HG03520 (cell line): Measurements from ENCODE around the gene SPDYE4.

Source experiments
- ATAC-seq: cut with Tn5 transposase; IDR thresholded peaks from one replicate; pipeline ENCODE4 v1.9.1; 2021; ENCODE audit warnings: mild to moderate bottlenecking, moderate library complexity; ENCODE audit not compliant: unreplicated experiment

SPDYE4 gene

DNA sequence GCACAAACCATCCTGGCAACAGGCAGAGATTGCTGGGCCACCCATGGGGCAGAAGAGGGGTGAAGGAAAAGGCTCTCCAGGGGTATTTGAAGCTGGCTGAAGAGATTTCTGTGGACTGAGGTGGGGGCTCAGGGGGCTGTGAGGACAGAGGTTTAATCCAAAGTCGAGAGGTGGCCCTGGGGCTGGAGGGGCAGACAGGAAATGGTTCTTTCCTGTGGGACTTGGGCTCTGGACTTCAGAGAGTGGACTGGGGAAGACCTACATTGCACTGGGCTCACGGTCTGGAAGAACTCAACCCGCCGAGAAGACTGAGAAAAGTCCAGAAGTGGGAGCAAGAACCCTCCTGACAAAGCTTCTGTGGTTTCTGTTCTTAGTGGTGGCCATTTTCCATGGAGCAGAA is 16.6 kb downstream of the SPDYE4 start:
- ATAC-seq, result no peak

GRCh38 chr17:8741366-8741765 is 17.0 kb downstream of the SPDYE4 start:
- no peak for ATAC-seq

GRCh38 chr17:8740486-8740885 is 17.9 kb downstream of the SPDYE4 start:
- ATAC-seq, result no peak

GRCh38 chr17:8739097-8739496 is 19.2 kb downstream of the SPDYE4 start:
- no peak for ATAC-seq

GRCh38 chr17:8736796-8737195 is 21.6 kb downstream of the SPDYE4 start:
- ATAC-seq, result no peak

GRCh38 chr17:8736362-8736761 is 22.0 kb downstream of the SPDYE4 start:
- ATAC-seq, result no peak

- ATAC-seq, result no peak
Observed at GRCh38 chr17:8735336-8735939, 22.9 kb downstream of the SPDYE4 start.

DNA sequence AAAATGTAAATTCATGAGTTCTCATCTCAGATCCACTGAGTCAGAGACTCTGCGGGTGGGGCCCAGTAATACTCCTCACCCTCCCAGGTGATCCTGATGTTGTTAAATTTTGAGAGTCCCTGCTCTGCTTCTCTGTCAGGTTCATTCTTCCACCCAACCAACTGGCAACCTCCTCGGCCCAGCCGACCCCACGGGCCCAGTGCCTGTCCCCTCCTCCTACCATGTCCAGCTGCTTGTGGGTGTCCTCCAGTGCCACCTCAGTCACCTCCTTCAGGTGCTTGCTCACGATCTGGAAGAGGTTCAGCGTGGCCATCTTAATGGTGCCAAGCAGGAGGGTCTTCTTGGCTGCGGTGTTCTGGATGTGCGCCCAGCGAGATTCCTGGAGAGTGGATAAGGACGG is 23.5 kb downstream of the SPDYE4 start:
- no peak for ATAC-seq

GRCh38 chr17:8732406-8733085 is 25.8 kb downstream of the SPDYE4 start:
- ATAC-seq, result no peak

DNA sequence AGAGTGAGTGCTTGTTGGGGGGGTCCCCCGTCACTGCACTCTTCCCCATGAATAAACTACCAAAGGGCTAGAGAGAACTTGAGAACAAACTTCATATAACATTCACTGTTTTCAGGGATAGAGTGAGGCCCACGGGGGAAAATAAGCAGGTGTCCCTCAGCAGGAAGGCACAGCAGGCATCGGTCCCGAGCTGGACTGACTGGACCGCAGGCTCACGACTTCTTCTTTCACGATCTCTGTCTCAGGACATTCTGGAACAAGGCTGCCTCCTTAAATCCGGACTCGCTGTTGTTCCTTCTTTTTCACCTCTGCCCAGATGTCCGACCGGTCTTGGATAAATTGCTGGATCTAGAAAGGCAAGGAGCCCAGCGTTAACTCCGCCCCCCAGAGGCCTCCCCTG is 28.5 kb downstream of the SPDYE4 start:
- ATAC-seq, result no peak

- no peak for ATAC-seq
Observed at GRCh38 chr17:8729421-8729820, 28.9 kb downstream of the SPDYE4 start.

- no peak for ATAC-seq
Observed at GRCh38 chr17:8728971-8729370, 29.4 kb downstream of the SPDYE4 start.

DNA sequence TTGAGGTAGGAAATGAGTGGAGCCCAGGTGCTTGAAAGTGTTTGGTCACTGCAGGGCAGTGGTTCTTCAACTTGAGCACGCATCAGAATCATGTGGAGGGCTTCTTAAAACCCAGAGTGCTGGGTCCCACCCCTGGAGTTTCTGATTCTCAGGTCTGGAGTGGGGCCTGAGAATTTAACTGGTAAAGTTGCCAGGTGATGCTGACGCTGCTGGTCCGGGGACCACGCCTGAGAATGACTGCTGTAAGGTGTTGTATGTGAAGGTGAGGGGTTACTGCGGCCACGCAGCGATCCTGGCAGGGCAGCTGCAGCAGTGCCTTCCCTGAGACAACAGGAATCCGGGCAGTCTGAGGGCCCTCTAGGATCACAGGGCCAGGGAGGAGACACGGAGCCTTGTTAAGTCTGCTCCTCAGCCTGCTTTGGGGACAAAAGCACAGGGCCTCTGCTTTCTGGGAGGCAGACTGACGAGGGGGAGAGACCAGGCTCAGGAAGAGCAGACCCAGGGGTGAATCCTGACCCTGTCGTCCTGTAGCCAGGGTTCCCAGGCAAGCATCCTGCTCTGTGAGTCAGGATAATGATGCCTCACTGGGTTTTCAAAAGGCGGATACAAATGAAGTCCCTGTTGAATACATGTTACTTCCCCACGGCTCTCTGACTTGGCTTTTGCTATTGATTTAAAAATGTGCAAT is 30.0 kb downstream of the SPDYE4 start:
- ATAC-seq, result no peak

GRCh38 chr17:8726941-8727555 is 31.3 kb downstream of the SPDYE4 start:
- no peak for ATAC-seq

DNA sequence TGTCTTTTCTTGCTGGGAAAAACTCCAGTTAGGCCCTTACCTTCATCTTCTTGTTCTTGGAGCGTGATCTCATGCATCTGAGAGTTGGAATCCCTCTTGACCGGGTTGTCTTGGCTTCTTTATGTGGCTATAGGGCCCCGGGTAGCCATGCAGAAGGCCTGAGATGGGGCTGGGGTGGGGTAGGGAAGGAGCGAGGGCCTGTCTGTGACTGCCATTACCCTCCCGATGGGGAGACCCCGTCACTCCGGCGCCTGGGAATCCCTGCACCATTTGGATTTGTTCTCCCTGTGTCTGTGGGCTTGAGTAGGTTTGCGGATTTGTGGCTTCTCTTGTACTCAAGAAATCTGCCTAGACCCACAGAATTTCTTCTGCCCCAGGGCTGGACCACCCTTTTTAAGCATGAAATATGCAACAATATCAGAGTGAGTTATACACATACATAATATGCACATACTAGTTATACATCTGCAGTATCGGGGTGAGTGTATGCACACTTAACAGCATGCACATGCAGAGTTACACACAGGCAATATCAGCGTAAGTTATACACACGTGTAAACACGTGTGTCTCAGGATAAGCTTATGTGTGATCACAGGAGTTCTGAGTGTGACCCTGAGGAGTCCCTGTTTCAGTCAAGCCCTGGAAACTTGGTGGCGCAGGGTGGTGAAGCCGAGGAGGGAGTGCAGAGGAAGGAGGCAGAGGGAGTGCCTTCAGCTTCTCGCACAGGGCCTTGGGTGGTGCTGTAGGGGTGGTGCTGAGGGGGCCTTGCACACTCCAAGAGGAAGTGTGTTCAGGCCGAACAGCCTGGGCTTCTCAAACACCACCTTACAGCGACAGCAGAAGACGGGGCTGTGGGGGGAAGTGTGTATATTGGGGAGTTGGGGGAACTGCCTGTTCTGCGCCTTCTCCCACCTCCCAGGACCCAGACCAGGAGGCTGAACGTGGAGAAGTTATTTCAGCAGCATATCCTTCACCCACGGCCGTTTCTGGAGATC is 32.2 kb downstream of the SPDYE4 start:
- ATAC-seq, result no peak

- no peak for ATAC-seq
Observed at GRCh38 chr17:8724451-8724850, 33.9 kb downstream of the SPDYE4 start.

- ATAC-seq, result no peak
Observed at GRCh38 chr17:8720596-8720995, 37.8 kb downstream of the SPDYE4 start.

DNA sequence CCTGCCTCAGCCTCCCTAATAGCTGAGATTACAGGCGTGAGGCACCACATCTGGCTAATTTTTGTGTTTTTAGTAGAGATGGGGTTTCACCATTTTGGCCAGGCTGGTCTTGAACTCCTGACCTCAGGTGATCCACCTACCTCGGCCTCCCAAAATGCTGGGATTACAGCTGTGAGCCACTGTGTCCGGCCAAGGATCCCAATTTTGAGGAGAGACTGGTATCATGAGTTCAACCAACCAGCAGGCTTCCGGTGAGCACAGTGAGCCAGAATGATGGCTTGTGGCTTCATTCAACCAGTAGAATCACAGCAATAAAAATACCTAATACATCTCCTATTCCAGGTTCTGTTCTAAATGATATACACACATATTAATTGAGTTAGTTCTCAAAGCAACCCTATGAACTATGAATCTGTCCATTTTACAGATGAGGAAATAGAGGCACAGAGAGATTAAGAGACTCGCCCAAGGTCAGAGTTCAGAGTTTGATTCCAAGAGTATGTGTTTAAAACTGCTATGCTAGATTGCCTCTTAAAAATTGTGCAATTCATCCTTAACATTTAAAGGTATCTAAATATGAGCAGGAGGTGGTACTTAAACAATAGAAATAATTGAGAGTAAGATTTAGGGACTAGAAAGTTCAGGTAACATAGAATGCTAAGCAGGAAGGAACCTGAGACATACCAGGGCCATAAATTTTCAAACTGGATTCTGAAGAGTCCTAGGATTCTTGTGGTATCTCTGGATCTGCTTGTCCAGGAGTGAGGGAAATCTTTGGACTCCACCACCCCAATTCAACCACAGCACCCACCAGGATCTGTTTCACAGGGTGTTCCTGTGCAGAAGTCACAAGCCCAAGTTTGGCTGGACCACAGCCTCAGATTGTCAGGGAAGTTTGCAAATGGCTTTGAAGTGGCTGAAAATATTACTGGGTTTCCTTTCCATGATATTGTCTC is 38.8 kb downstream of the SPDYE4 start:
- no peak for ATAC-seq

- no peak for ATAC-seq
Observed at GRCh38 chr17:8718001-8718563, 40.3 kb downstream of the SPDYE4 start.
